CD1c-positive myeloid dendritic cell (primary cell): Measurements from ENCODE around the gene GRIK1.
"Not testable (repeated sequence)": the region's sequence is repeated elsewhere in the genome, so short reads cannot be mapped to it uniquely, and the experiment has no call there.

Source experiments
- DNase-seq: peaks from one replicate; pipeline ENCODE4 v3.0.0-alpha.2; 2016; ENCODE audit errors: extremely low spot score

Gene GRIK1

GRCh38 chr21:29939924-29940275 lies at the start of gene GRIK1:
Gene GRIK1, minus strand, starts transcription at chr21:29939996.
- DNase-seq, result no peak

GRCh38 chr21:29987762-29988161 lies 48.0 kb upstream of the GRIK1 start:
- DNase-seq, result no peak

- DNase-seq, result no peak
These were observed 46.1 kb upstream of the GRIK1 start for GRCh38 chr21:29985866-29986265.

- DNase-seq, result no peak
These were observed 39.2 kb upstream of the GRIK1 start for GRCh38 chr21:29979043-29979442.

- DNase-seq, result no peak
These were observed 36.0 kb upstream of the GRIK1 start for GRCh38 chr21:29975776-29976175.

GRCh38 chr21:29973258-29973657 lies 33.5 kb upstream of the GRIK1 start:
- DNase-seq, result no peak

- no peak for DNase-seq
These were observed 21.7 kb upstream of the GRIK1 start for GRCh38 chr21:29961291-29962027.

GRCh38 chr21:29958551-29958950 lies 18.8 kb upstream of the GRIK1 start:
- no peak for DNase-seq

- not testable (repeated sequence) for DNase-seq
These were observed 18.2 kb upstream of the GRIK1 start for GRCh38 chr21:29958035-29958434.

GRCh38 chr21:29953690-29954089 lies 13.9 kb upstream of the GRIK1 start:
- DNase-seq, result no peak

- DNase-seq, result no peak
These were observed 13.3 kb upstream of the GRIK1 start for GRCh38 chr21:29953072-29953471.

- no peak for DNase-seq
These were observed 12.1 kb upstream of the GRIK1 start for GRCh38 chr21:29951911-29952310.

GRCh38 chr21:29949991-29950390 lies 10.2 kb upstream of the GRIK1 start:
- no peak for DNase-seq

GRCh38 chr21:29947119-29947518 lies 7.3 kb upstream of the GRIK1 start:
- DNase-seq, result no peak

GRCh38 chr21:29943885-29944284 lies 4.1 kb upstream of the GRIK1 start:
- DNase-seq, result no peak

GRCh38 chr21:29942034-29942433 lies 2.2 kb upstream of the GRIK1 start:
- no peak for DNase-seq

GRCh38 chr21:29940991-29941390 lies 1.2 kb upstream of the GRIK1 start:
- DNase-seq, result no peak

- DNase-seq, result no peak
These were observed 565 bp upstream of the GRIK1 start for GRCh38 chr21:29940361-29940760.

- no peak for DNase-seq
These were observed 482 bp downstream of the GRIK1 start for GRCh38 chr21:29939104-29939923.

- DNase-seq, result no peak
These were observed 1.1 kb downstream of the GRIK1 start for GRCh38 chr21:29938776-29939103.

GRCh38 chr21:29933088-29933487 lies 6.7 kb downstream of the GRIK1 start:
- DNase-seq, result no peak

GRCh38 chr21:29928537-29928936 lies 11.3 kb downstream of the GRIK1 start:
- no peak for DNase-seq

GRCh38 chr21:29920938-29921337 lies 18.9 kb downstream of the GRIK1 start:
- no peak for DNase-seq
